Endothelial cell of umbilical vein (primary cell): Measurements from ENCODE around the gene USP2. TPM values are rescaled to one million over a fixed set of nuclear protein-coding genes. Genes with fewer than 3 reads are reported as not detected.

Source experiments
- BruUV-seq: library from RNA; stranded (reverse); fragments of 400-500 nt; replicated peaks from 2 replicates; lab custom pipeline; 2021; lab: Mats Ljungman, UMichigan
- CTCF ChIA-PET: fragments of 300-600, 350-600 bp; sonication (Branson Sonifier 250); formaldehyde crosslinking; loops from one replicate; lab custom pipeline; 2021; ENCODE audit warnings: antibody characterized with exemption, inconsistent platforms; lab: Charles Lee
- POLR2A ChIA-PET: fragments of 300-600, 350-600 bp; sonication (Branson Sonifier 250); formaldehyde crosslinking; loops from one replicate; lab custom pipeline; 2021; ENCODE audit warnings: antibody characterized with exemption, inconsistent platforms; lab: Charles Lee
- DNase-seq: peaks from one replicate; pipeline ENCODE4 v3.0.0-alpha.2; 2011; ENCODE audit warnings: low read depth, low spot score
- FAIRE-seq: peaks from 2 replicates; lab custom pipeline; 2011; peaks lifted over from hg19 to GRCh38; lab: Jason Lieb, UNC
- H2AFZ ChIP-seq: 2 replicates; pipeline ENCODE4 v1.6.0; 2012; ENCODE audit warnings: low read depth, low read length, control low read depth, inconsistent platforms
- H3K27ac ChIP-seq: 2 replicates; pipeline ENCODE4 v1.5.1; 2011; ENCODE audit warnings: low read depth, mild to moderate bottlenecking, control low read depth, low read length, moderate library complexity; ENCODE audit not compliant: insufficient read depth
- H3K27me3 ChIP-seq, 2 experiments: 2 replicates each; pipeline versions ENCODE4 v1.6.0 to v1.6.1; 2011; ENCODE audit warnings: low read length in 2 of 2, mixed read lengths in 1 of 2; ENCODE audit not compliant: control insufficient read depth in 2 of 2, insufficient read depth in 2 of 2
- H3K36me3 ChIP-seq, 2 experiments: 2 replicates in 1 of 2; 3 replicates in 1 of 2; pipeline ENCODE4 v1.5.1; 2011; ENCODE audit warnings: low read length in 2 of 2, mild to moderate bottlenecking in 1 of 2, moderate library complexity in 1 of 2; ENCODE audit not compliant: control insufficient read depth in 2 of 2, insufficient read depth in 2 of 2; ENCODE audit errors: extremely low read depth in 1 of 2
- H3K4me1 ChIP-seq: 3 replicates; pipeline ENCODE4 v1.5.1; 2011; ENCODE audit warnings: mild to moderate bottlenecking, low read length; ENCODE audit not compliant: control insufficient read depth, insufficient read depth; ENCODE audit errors: extremely low read depth
- H3K4me2 ChIP-seq: 2 replicates; pipeline ENCODE4 v1.6.1; 2011; ENCODE audit warnings: low read length, control low read depth, mixed read lengths; ENCODE audit not compliant: insufficient read depth
- H3K4me3 ChIP-seq, 3 experiments: fragments of 200-600 bp in 1 of 3; sonication (generic), shearing (Covaris generic) in 1 of 3; replicated peaks in 1 of 3; 2 replicates each; pipeline ENCODE4 v1.5.1; 2011 to 2016; ENCODE audit warnings: control low read depth in 3 of 3, low read length in 3 of 3, mild to moderate bottlenecking in 2 of 3, inconsistent platforms in 1 of 3, low read depth in 1 of 3, moderate library complexity in 1 of 3; ENCODE audit not compliant: insufficient read depth in 1 of 3
- H3K79me2 ChIP-seq: 2 replicates; pipeline ENCODE4 v1.6.0; 2012; ENCODE audit warnings: low read length, inconsistent platforms; ENCODE audit not compliant: control insufficient read depth, insufficient read depth
- H3K9ac ChIP-seq: replicated peaks from 2 replicates; pipeline ENCODE3; 2011; ENCODE audit warnings: low read length, control low read depth; ENCODE audit not compliant: insufficient read depth; ENCODE audit errors: extremely low read depth
- H3K9me1 ChIP-seq: replicated peaks from 3 replicates; pipeline ENCODE4 v1.6.0; 2011; ENCODE audit warnings: mild to moderate bottlenecking, low read length; ENCODE audit not compliant: control insufficient read depth, insufficient read depth; ENCODE audit errors: extremely low read depth
- H3K9me3 ChIP-seq: replicated peaks from 2 replicates; pipeline ENCODE4 v1.5.1; 2012; ENCODE audit warnings: low read length, inconsistent platforms; ENCODE audit not compliant: control insufficient read depth, insufficient read depth
- H4K20me1 ChIP-seq: replicated peaks from 2 replicates; pipeline ENCODE3; 2011; ENCODE audit warnings: mild to moderate bottlenecking, low read length; ENCODE audit not compliant: control insufficient read depth, insufficient read depth; ENCODE audit errors: extremely low read depth
- EZH2 ChIP-seq: IDR thresholded peaks from 2 replicates; pipeline ENCODE4 v1.6.1; 2012; ENCODE audit warnings: borderline replicate concordance, low read depth, mild to moderate bottlenecking, moderate library complexity, low read length, inconsistent platforms; ENCODE audit not compliant: severe bottlenecking
- FOS ChIP-seq: IDR thresholded peaks from 2 replicates; pipeline ENCODE4 v1.6.1; 2011; ENCODE audit warnings: mild to moderate bottlenecking, low read length, moderate library complexity, borderline replicate concordance; ENCODE audit not compliant: insufficient read depth
- GATA2 ChIP-seq: IDR thresholded peaks from 2 replicates; pipeline ENCODE4 v1.7.0; 2011; ENCODE audit warnings: low read depth, mild to moderate bottlenecking, moderate library complexity, mixed read lengths, low read length; ENCODE audit not compliant: insufficient read length, insufficient read depth
- JUN ChIP-seq: IDR thresholded peaks from 2 replicates; pipeline ENCODE4 v1.6.1; 2011; ENCODE audit warnings: borderline replicate concordance, low read depth; ENCODE audit not compliant: insufficient read length, insufficient read depth
- MYC ChIP-seq: IDR thresholded peaks from one replicate; pipeline ENCODE4 v1.6.1; 2011; ENCODE audit warnings: mild to moderate bottlenecking, low read depth, low read length
- POLR2A ChIP-seq: IDR thresholded peaks from 2 replicates; pipeline ENCODE4 v1.6.1; 2012; ENCODE audit warnings: low read depth, mild to moderate bottlenecking, control low read depth, low read length
- POLR2AphosphoS5 ChIP-seq: IDR thresholded peaks from 2 replicates; pipeline ENCODE4 v1.6.1; 2012; ENCODE audit warnings: low read depth, mild to moderate bottlenecking, control low read depth, low read length, moderate library complexity; ENCODE audit not compliant: insufficient read depth
- dilution Hi-C: fragments of 300-500 bp; cut with MboI; formaldehyde crosslinking; loops from one replicate; pipeline ENCODE4 v1.15.0; 2019; ENCODE audit warnings: low sequenced_read_pairs; ENCODE audit not compliant: extremely low pct_ligation_motif_present
- intact Hi-C: fragments of 100-400 bp; cut with micrococcal nuclease; formaldehyde crosslinking; loops from one replicate; pipeline ENCODE4 v1.10.0; 2022
- polyA plus RNA-seq, 4 experiments: library from polyadenylated mRNA; depleted of rRNA in 3 of 4; stranded (reverse) in 3 of 4; unstranded in 1 of 4; fragments of >200 nt; gene quantifications; 2 replicates each; pipeline versions ENCODE4 v1.2.1 to v1.2.3, GENCODE V29; 2011 to 2012; ENCODE audit warnings: missing spikeins in 1 of 4
- total RNA-seq: library from RNA; stranded (reverse); gene quantifications from 2 replicates; pipeline ENCODE4 v1.2.3, GENCODE V29; 2021
- TF ChIP-seq, protein P1 (sequence below): IDR thresholded peaks from 2 replicates; pipeline ENCODE4 v1.6.1; 2011; ENCODE audit not compliant: insufficient read depth, insufficient read length
- TF ChIP-seq, protein P2 (sequence below), 2 donors: IDR thresholded peaks; 1 replicate in 1 of 2; 2 replicates in 1 of 2; pipeline ENCODE4 v1.5.1; 2011; ENCODE audit warnings: low read length in 2 of 2, mild to moderate bottlenecking in 2 of 2, moderate library complexity in 2 of 2, control low read depth in 1 of 2, inconsistent platforms in 1 of 2, low read depth in 1 of 2; ENCODE audit not compliant: insufficient read depth in 1 of 2; ENCODE audit errors: extremely low read depth in 1 of 2

USP2 gene
- total and polyA plus RNA-seq, 2 donors (not counting 3 experiments of a cell fraction or from before 2014, with no cell fraction given): 0.21 to 1.2 TPM

DNA sequence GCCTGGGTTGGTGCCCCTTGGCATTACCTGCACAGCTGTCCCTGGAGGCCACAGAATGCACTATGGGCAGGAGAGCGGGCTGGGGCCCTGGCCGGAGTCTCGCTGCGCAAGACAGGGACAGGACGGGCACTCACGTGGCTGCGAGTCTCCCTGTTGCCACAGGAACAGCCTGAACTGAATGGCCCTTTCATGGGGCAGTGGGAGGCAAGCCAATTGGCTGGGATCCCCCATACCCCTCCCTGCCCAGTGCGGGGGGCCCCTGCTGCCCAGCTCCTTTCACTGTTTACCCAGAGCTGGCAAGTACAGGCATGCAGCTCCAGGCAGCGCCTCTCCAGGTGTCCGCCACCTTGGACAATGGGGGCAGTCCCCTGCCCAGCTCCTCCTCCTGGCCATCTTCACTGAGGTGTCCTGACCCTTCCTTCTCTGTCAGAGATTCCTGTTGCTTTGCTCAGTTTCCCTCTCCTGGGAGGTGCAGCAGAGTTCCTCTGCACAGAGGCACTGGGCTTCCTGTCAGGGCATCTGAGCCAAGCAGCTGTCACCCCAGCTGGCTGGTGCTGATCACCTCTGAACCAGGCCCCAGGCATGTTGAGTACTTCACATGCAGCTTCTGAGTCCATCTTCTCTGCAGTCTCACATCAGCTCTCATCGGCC, 5.2 kb downstream of the USP2 start:
- Histone ChIP-seq H3K4me1 (peaks cover 4% of the 10 kb centered on the region), H3K9me3 (no peaks in the 10 kb centered on the region), H3K79me2 (no peaks in the 10 kb centered on the region), H3K4me2 (no peak overlapping the region), H3K36me3 (no peaks in the 10 kb centered on the region), H2AFZ (no peak overlapping the region), H3K27me3 (peaks cover 0 to 7% of the 10 kb centered on the region in 2 experiments), H3K4me3 (no peak overlapping the region), H3K9ac (no peak overlapping the region), H4K20me1 (no peaks in the 10 kb centered on the region), H3K27ac (no peak overlapping the region), H3K9me1 (no peaks in the 10 kb centered on the region)
- FAIRE-seq (no peak), DNase-seq (no peak)
- intact Hi-C loops (no loop called here), dilution Hi-C loops (no loop called here)
- BruUV-seq: no TSS peak
- ChIA-PET POLR2A (no interaction called here), CTCF (interaction anchor here (0.8 to 11.7 kb wide), 7 partner anchors 8 to 732 kb away, joined by 3 to 154 read pairs (median 6); partner anchors contain the start of gene C1QTNF5)
- TF ChIP-seq, protein P1, sequence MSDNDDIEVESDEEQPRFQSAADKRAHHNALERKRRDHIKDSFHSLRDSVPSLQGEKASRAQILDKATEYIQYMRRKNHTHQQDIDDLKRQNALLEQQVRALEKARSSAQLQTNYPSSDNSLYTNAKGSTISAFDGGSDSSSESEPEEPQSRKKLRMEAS: no peak

DNA sequence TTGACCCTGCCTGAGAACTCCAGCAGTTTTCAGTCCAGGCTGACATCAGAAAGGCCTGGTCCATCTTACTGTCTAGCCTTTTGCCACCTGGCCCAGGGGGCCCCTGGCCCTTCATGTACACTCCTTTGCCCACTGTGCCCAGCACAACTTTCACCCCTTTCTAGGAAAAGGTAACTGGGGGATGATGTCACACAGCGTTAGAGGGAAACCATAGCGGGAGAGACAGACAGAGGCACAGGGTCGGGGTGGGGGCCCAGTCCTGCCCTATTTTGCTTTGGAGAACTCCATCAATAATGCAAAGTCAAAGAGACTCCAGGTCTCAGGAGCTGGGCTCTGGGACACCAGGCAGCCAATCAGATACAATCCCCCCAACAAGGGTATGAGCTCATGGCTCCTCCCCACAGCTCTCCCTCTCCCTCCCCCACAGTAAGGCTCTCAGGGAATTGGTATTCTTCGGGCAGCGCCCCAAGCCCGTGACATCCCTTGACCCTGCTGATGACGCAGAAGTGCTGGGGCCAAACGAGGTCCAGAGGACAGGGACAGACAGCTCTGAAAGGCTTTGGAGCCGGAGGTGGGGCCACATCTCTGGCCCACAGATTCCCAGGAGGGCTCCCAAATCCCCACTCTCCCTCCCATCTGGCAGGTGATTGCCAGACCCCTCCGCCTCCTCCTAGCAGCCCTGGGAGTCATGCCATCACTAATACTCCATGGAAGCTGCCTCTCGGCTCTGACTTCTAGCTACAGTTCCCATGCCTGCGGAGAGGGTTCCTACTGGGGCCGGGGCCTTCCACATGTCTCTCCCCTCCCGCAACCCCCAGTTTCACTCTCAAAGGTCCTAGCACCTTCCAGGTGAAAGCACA, 5.9 kb downstream of the USP2 start:
- no peak overlapping the region for H3K27ac ChIP-seq
- peaks cover 0 to 4% of the 10 kb centered on the region in 2 experiments for H3K27me3 ChIP-seq
- POLR2A ChIA-PET: no interaction called here
- no peak overlapping the region for H3K4me3 ChIP-seq
- H2AFZ ChIP-seq: no peak overlapping the region
- no peaks in the 10 kb centered on the region for H3K9me1 ChIP-seq
- no peaks in the 10 kb centered on the region for H3K9me3 ChIP-seq
- no peak overlapping the region for H3K9ac ChIP-seq
- DNase-seq: no peak
- H3K79me2 ChIP-seq: no peaks in the 10 kb centered on the region
- H3K4me1 ChIP-seq: no peaks in the 10 kb centered on the region
- CTCF ChIA-PET: interaction anchor here (0.9 to 11.7 kb wide), 5 partner anchors 11 to 99 kb away, joined by 3 to 154 read pairs (median 6); partner anchors contain the start of gene C1QTNF5
- no TSS peak for BruUV-seq
- intact Hi-C loops: no loop called here
- H3K4me2 ChIP-seq: no peak overlapping the region
- dilution Hi-C loops: no loop called here
- no peaks in the 10 kb centered on the region for H4K20me1 ChIP-seq
- FAIRE-seq: no peak
- no peaks in the 10 kb centered on the region for H3K36me3 ChIP-seq
- TF ChIP-seq, protein P2, sequence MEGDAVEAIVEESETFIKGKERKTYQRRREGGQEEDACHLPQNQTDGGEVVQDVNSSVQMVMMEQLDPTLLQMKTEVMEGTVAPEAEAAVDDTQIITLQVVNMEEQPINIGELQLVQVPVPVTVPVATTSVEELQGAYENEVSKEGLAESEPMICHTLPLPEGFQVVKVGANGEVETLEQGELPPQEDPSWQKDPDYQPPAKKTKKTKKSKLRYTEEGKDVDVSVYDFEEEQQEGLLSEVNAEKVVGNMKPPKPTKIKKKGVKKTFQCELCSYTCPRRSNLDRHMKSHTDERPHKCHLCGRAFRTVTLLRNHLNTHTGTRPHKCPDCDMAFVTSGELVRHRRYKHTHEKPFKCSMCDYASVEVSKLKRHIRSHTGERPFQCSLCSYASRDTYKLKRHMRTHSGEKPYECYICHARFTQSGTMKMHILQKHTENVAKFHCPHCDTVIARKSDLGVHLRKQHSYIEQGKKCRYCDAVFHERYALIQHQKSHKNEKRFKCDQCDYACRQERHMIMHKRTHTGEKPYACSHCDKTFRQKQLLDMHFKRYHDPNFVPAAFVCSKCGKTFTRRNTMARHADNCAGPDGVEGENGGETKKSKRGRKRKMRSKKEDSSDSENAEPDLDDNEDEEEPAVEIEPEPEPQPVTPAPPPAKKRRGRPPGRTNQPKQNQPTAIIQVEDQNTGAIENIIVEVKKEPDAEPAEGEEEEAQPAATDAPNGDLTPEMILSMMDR (IDR thresholded peaks at IDR 0.05; ENCODE audit: extremely low read depth in 1 of 2, insufficient read depth in 1 of 2, low read depth in 1 of 2, low read length in 2 of 2): no peak
- TF ChIP-seq, protein P1: no peak
- TF ChIP-seq GATA2: no peak
- no peak for TF ChIP-seq POLR2A
- no peak for TF ChIP-seq EZH2
- no peak for TF ChIP-seq MYC
- no peak for TF ChIP-seq POLR2AphosphoS5
- no peak for TF ChIP-seq FOS
- TF ChIP-seq JUN: no peak
